Panc1 (cell line): ENCODE data around the gene SH3PXD2A.

ENCODE experiments used
- POLR2AphosphoS5 ChIP-seq: IDR thresholded peaks from 2 replicates; pipeline ENCODE4 v1.6.1; 2012; ENCODE audit warnings: mild to moderate bottlenecking, low read depth, low read length, moderate library complexity
- SIN3A ChIP-seq: IDR thresholded peaks from 2 replicates; pipeline ENCODE4 v1.6.1; 2012; ENCODE audit warnings: low read depth, mild to moderate bottlenecking, low read length, moderate library complexity, borderline replicate concordance; ENCODE audit not compliant: insufficient read depth
- TF ChIP-seq, protein P1 (sequence below): fragments of 450-650 bp; IDR thresholded peaks from 2 replicates; pipeline ENCODE4 v1.5.1; 2017; ENCODE audit warnings: mild to moderate bottlenecking
- TF ChIP-seq, protein P2 (sequence below), 2 experiments: IDR thresholded peaks; 2 replicates each; pipeline ENCODE4 v1.6.1; 2011 to 2012; ENCODE audit warnings: low read depth in 2 of 2, control low read depth in 1 of 2, low read length in 1 of 2, mild to moderate bottlenecking in 1 of 2, moderate library complexity in 1 of 2; ENCODE audit not compliant: insufficient read depth in 1 of 2

DNA sequence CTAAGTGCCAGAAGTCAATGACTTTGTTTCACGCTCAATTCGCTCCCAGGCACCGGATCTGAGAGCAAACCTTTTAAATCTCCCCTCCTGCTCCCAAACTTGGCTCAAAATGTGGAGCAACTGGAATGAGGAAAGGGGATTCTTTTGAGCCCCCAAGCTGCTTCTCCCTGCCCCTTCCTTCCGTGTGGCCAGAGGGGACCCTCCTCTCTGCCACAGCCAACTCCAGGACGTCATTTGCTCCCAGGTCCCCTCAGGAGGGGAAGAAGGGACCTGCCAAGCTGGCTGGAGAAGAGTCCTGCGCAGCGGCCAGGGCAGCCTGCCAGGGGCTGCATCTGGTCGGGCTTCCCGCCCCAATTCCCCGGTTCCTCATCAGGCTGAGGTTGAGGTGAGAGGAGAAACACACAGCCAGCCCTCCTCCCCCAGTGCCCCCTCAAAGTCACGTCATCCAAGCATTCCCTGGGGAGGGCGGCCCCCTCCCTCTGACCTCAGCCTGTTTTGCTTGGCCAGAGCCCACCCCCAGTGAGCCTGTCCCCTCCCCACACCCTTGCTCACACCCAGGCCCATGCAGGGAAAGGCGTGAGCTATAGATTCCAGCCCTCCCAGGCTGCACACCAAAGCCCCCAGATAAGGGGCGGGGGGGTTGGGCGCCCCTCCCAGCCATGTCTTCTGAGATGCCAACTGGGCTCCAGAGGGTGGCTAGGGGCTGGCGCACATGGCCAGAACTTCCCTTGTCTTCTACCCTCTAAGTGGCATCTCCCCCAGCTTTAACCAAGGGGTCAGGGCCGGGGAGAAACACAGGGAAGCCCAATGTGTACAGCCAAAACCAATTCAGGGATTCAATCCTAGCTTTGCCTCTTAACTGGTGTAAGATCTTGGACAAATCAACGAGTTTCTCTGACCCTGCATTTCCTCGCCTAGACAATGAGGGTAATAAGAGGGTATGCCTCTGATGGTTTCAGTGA lies 35.0 kb downstream of the SH3PXD2A start:
- TF ChIP-seq, protein P1, sequence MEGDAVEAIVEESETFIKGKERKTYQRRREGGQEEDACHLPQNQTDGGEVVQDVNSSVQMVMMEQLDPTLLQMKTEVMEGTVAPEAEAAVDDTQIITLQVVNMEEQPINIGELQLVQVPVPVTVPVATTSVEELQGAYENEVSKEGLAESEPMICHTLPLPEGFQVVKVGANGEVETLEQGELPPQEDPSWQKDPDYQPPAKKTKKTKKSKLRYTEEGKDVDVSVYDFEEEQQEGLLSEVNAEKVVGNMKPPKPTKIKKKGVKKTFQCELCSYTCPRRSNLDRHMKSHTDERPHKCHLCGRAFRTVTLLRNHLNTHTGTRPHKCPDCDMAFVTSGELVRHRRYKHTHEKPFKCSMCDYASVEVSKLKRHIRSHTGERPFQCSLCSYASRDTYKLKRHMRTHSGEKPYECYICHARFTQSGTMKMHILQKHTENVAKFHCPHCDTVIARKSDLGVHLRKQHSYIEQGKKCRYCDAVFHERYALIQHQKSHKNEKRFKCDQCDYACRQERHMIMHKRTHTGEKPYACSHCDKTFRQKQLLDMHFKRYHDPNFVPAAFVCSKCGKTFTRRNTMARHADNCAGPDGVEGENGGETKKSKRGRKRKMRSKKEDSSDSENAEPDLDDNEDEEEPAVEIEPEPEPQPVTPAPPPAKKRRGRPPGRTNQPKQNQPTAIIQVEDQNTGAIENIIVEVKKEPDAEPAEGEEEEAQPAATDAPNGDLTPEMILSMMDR, result no peak
- no peak for TF ChIP-seq POLR2AphosphoS5
- TF ChIP-seq SIN3A, result no peak
- TF ChIP-seq, protein P2, sequence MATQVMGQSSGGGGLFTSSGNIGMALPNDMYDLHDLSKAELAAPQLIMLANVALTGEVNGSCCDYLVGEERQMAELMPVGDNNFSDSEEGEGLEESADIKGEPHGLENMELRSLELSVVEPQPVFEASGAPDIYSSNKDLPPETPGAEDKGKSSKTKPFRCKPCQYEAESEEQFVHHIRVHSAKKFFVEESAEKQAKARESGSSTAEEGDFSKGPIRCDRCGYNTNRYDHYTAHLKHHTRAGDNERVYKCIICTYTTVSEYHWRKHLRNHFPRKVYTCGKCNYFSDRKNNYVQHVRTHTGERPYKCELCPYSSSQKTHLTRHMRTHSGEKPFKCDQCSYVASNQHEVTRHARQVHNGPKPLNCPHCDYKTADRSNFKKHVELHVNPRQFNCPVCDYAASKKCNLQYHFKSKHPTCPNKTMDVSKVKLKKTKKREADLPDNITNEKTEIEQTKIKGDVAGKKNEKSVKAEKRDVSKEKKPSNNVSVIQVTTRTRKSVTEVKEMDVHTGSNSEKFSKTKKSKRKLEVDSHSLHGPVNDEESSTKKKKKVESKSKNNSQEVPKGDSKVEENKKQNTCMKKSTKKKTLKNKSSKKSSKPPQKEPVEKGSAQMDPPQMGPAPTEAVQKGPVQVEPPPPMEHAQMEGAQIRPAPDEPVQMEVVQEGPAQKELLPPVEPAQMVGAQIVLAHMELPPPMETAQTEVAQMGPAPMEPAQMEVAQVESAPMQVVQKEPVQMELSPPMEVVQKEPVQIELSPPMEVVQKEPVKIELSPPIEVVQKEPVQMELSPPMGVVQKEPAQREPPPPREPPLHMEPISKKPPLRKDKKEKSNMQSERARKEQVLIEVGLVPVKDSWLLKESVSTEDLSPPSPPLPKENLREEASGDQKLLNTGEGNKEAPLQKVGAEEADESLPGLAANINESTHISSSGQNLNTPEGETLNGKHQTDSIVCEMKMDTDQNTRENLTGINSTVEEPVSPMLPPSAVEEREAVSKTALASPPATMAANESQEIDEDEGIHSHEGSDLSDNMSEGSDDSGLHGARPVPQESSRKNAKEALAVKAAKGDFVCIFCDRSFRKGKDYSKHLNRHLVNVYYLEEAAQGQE (IDR thresholded peaks at IDR 0.05; ENCODE audit: insufficient read depth in 1 of 2, low read depth in 2 of 2, low read length in 1 of 2), result no peak
